HG03469 (cell line): ENCODE results near the gene TRPV3.
"Not testable (repeated sequence)": the region's sequence is repeated elsewhere in the genome, so short reads cannot be mapped to it uniquely, and the experiment has no call there.

ENCODE experiments used
- ATAC-seq: cut with Tn5 transposase; IDR thresholded peaks from one replicate; pipeline ENCODE4 v1.9.1; 2021; ENCODE audit warnings: mild to moderate bottlenecking, moderate library complexity, moderate number of reproducible peaks; ENCODE audit not compliant: unreplicated experiment

Gene TRPV3

GRCh38 chr17:3557768-3558583 is at the start of gene TRPV3:
TRPV3 (minus strand) TSS chr17:3557812; CDS start chr17:3554850, 2,962 bp downstream.
- no peak for ATAC-seq

GRCh38 chr17:3603870-3604259 is 46.3 kb upstream of the TRPV3 start:
- no peak for ATAC-seq

GRCh38 chr17:3603119-3603869 is 45.7 kb upstream of the TRPV3 start:
- ATAC-seq = no peak

- ATAC-seq = no peak
Observed at GRCh38 chr17:3602499-3602898, 44.9 kb upstream of the TRPV3 start.

GRCh38 chr17:3600529-3601205 is 43.1 kb upstream of the TRPV3 start:
- no peak for ATAC-seq

- no peak for ATAC-seq
Observed at GRCh38 chr17:3598078-3598477, 40.5 kb upstream of the TRPV3 start.

- no peak for ATAC-seq
Observed at GRCh38 chr17:3596804-3597464, 39.3 kb upstream of the TRPV3 start.

- ATAC-seq = no peak
Observed at GRCh38 chr17:3594976-3595375, 37.4 kb upstream of the TRPV3 start.

- no peak for ATAC-seq
Observed at GRCh38 chr17:3594051-3594800, 36.6 kb upstream of the TRPV3 start.

- ATAC-seq = no peak
Observed at GRCh38 chr17:3593384-3593783, 35.8 kb upstream of the TRPV3 start.

GRCh38 chr17:3592216-3592860 is 34.7 kb upstream of the TRPV3 start:
- no peak for ATAC-seq

GRCh38 chr17:3590768-3591167 is 33.2 kb upstream of the TRPV3 start:
- ATAC-seq = no peak

- ATAC-seq = no peak
Observed at GRCh38 chr17:3590231-3590630, 32.6 kb upstream of the TRPV3 start.

- ATAC-seq = no peak
Observed at GRCh38 chr17:3589784-3590183, 32.2 kb upstream of the TRPV3 start.

- ATAC-seq = no peak
Observed at GRCh38 chr17:3585826-3586225, 28.2 kb upstream of the TRPV3 start.

GRCh38 chr17:3583456-3583855 is 25.8 kb upstream of the TRPV3 start:
- ATAC-seq = no peak

GRCh38 chr17:3582915-3583314 is 25.3 kb upstream of the TRPV3 start:
- no peak for ATAC-seq

GRCh38 chr17:3578667-3579066 is 21.1 kb upstream of the TRPV3 start:
- ATAC-seq = not testable (repeated sequence)

GRCh38 chr17:3576970-3577369 is 19.4 kb upstream of the TRPV3 start:
- ATAC-seq = no peak

- no peak for ATAC-seq
Observed at GRCh38 chr17:3575511-3575910, 17.9 kb upstream of the TRPV3 start.
